Gastrocnemius medialis (tissue), 4 donors: ENCODE measurements around the gene MYLK.
"Not testable (repeated sequence)": the region's sequence is repeated elsewhere in the genome, so short reads cannot be mapped to it uniquely, and the experiment has no call there.

Experiments
- CTCF ChIP-seq, 5 experiments: fragments of 450-650 bp in 3 of 5; fragments of 200-600 bp in 2 of 5; sonication (generic) in 2 of 5; IDR thresholded peaks in 4 of 5; conservative IDR thresholded peaks in 1 of 5; 1 replicate in 4 of 5; 2 replicates in 1 of 5; pipeline ENCODE4 v1.5.1; 2016 to 2019; ENCODE audit warnings: antibody characterized with exemption in 5 of 5, mild to moderate bottlenecking in 3 of 5, moderate library complexity in 3 of 5
- POLR2A ChIP-seq, 2 donors: fragments of 450-650 bp; IDR thresholded peaks; one replicate each; pipeline ENCODE4 v1.6.1; 2017; ENCODE audit warnings: antibody characterized with exemption in 2 of 2, mild to moderate bottlenecking in 2 of 2, moderate library complexity in 2 of 2

GRCh38 chr3:123611674-123612073, 272.5 kb downstream of the MYLK start:
- not testable (repeated sequence) for TF ChIP-seq CTCF (IDR thresholded peaks at IDR 0.05 in 4 of 5, conservative IDR thresholded peaks at IDR 0.05 in 1 of 5); POLR2A (IDR thresholded peaks at IDR 0.05)
